ENCODE results near the gene MRPS11. TPM values are rescaled to one million over a fixed set of nuclear protein-coding genes. Genes with fewer than 3 reads are reported as not detected.

The MRPS11 gene
- total and polyA plus RNA-seq, 3 experiments from 2014 or later, result 65.5 to 81.0 (median 80.1) TPM

GRCh38 chr15:88487796-88488523 lies 20.5 kb downstream of the MRPS11 start:
- H3K9me3 ChIP-seq (ENCODE audit: low read length), result no peaks in the 10 kb centered on the region
- H3K4me1 ChIP-seq (ENCODE audit: insufficient read depth, low read length), result no peaks in the 10 kb centered on the region
- POLR2A ChIA-PET, result no interaction called here
- peaks cover 0 to 2% (median 0%) of the 10 kb centered on the region in 3 donors for H3K36me3 Mint-ChIP-seq
- no peaks in the 10 kb centered on the region for H3K27me3 ChIP-seq (ENCODE audit: insufficient read depth, low read length, poor library complexity, severe bottlenecking)
- H3K9me3 Mint-ChIP-seq, result no peaks in the 10 kb centered on the region
- no peaks in the 10 kb centered on the region for H3K36me3 ChIP-seq (ENCODE audit: insufficient read depth, low read length)
- H3K27me3 Mint-ChIP-seq, result peaks cover 0 to 1% of the 10 kb centered on the region in 2 donors
- no peak for DNase-seq
- no peak overlapping the region for H3K27ac ChIP-seq (ENCODE audit: low read depth, low read length)
- no peaks in the 10 kb centered on the region for H3K4me1 Mint-ChIP-seq
- CTCF ChIA-PET, result no interaction called here
- no peak overlapping the region for H3K27ac Mint-ChIP-seq
- H3K4me3 ChIP-seq (ENCODE audit: low read length), result no peak overlapping the region
- H3K4me3 Mint-ChIP-seq, result no peak overlapping the region

GRCh38 chr15:88489321-88489720 lies 21.8 kb downstream of the MRPS11 start:
- CTCF ChIA-PET, result no interaction called here
- no peak for DNase-seq

GRCh38 chr15:88490036-88490435 lies 22.5 kb downstream of the MRPS11 start:
- Mint-ChIP-seq H3K27me3 (peaks cover 0 to 1% of the 10 kb centered on the region in 2 donors), H3K27ac (peak overlapping the region in 1 of 8 donors; percentile 73), H3K4me1 (no peaks in the 10 kb centered on the region), H3K9me3 (no peaks in the 10 kb centered on the region), H3K4me3 (no peak overlapping the region), H3K36me3 (peaks cover 0 to 4% (median 3%) of the 10 kb centered on the region in 3 donors)
- no peak overlapping the region for H3K4me3 ChIP-seq (ENCODE audit: low read length)
- no peaks in the 10 kb centered on the region for H3K9me3 ChIP-seq (ENCODE audit: low read length)
- CTCF ChIA-PET, result no interaction called here
- no peak for DNase-seq
- no peaks in the 10 kb centered on the region for H3K4me1 ChIP-seq (ENCODE audit: insufficient read depth, low read length)
- H3K27me3 ChIP-seq (ENCODE audit: insufficient read depth, low read length, poor library complexity, severe bottlenecking), result no peaks in the 10 kb centered on the region
- no peak overlapping the region for H3K27ac ChIP-seq (ENCODE audit: low read depth, low read length)
- POLR2A ChIA-PET, result interaction anchor here (1.1 kb wide), 1 partner anchor 9 kb away, joined by 3 read pairs; no protein-coding TSS in a partner anchor
- no peaks in the 10 kb centered on the region for H3K36me3 ChIP-seq (ENCODE audit: insufficient read depth, low read length)

More at GRCh38 chr15:88489321-88489720, 21.8 kb downstream of the MRPS11 start:
- Histone ChIP-seq H3K27ac (ENCODE audit: low read depth, low read length) (no peak overlapping the region), H3K36me3 (ENCODE audit: insufficient read depth, low read length) (no peaks in the 10 kb centered on the region), H3K9me3 (ENCODE audit: low read length) (no peaks in the 10 kb centered on the region), H3K4me1 (ENCODE audit: insufficient read depth, low read length) (no peaks in the 10 kb centered on the region), H3K4me3 (ENCODE audit: low read length) (no peak overlapping the region), H3K27me3 (ENCODE audit: insufficient read depth, low read length, poor library complexity, severe bottlenecking) (no peaks in the 10 kb centered on the region)
- Mint-ChIP-seq H3K27ac (no peak overlapping the region), H3K9me3 (no peaks in the 10 kb centered on the region), H3K36me3 (peaks cover 0 to 3% (median 2%) of the 10 kb centered on the region in 3 donors), H3K4me3 (no peak overlapping the region), H3K4me1 (no peaks in the 10 kb centered on the region), H3K27me3 (peaks cover 0 to 1% of the 10 kb centered on the region in 2 donors)
- POLR2A ChIA-PET, result interaction anchor here (1.1 kb wide), 1 partner anchor 10 kb away, joined by 3 read pairs; no protein-coding TSS in a partner anchor

- H3K36me3 Mint-ChIP-seq, result peaks cover 0 to 4% (median 3%) of the 10 kb centered on the region in 3 donors
- H3K9me3 Mint-ChIP-seq, result no peaks in the 10 kb centered on the region
- Histone ChIP-seq H3K4me1 (ENCODE audit: insufficient read depth, low read length) (no peaks in the 10 kb centered on the region), H3K36me3 (ENCODE audit: insufficient read depth, low read length) (no peaks in the 10 kb centered on the region), H3K4me3 (ENCODE audit: low read length) (no peak overlapping the region), H3K27ac (ENCODE audit: low read depth, low read length) (no peak overlapping the region), H3K27me3 (ENCODE audit: insufficient read depth, low read length, poor library complexity, severe bottlenecking) (no peaks in the 10 kb centered on the region), H3K9me3 (ENCODE audit: low read length) (no peaks in the 10 kb centered on the region)
- H3K27me3 Mint-ChIP-seq, result peaks cover 0 to 1% of the 10 kb centered on the region in 2 donors
- peak overlapping the region in 1 of 8 donors; percentile 54 for H3K27ac Mint-ChIP-seq
- POLR2A ChIA-PET, result no interaction called here
- H3K4me1 Mint-ChIP-seq, result no peaks in the 10 kb centered on the region
- DNase-seq, result no peak
- CTCF ChIA-PET, result no interaction called here
- H3K4me3 Mint-ChIP-seq, result no peak overlapping the region
These were observed 23.6 kb downstream of the MRPS11 start for GRCh38 chr15:88491158-88491557.

- Histone ChIP-seq H3K36me3 (ENCODE audit: insufficient read depth, low read length) (no peaks in the 10 kb centered on the region), H3K9me3 (ENCODE audit: low read length) (no peaks in the 10 kb centered on the region), H3K4me1 (ENCODE audit: insufficient read depth, low read length) (no peaks in the 10 kb centered on the region), H3K4me3 (ENCODE audit: low read length) (no peak overlapping the region), H3K27me3 (ENCODE audit: insufficient read depth, low read length, poor library complexity, severe bottlenecking) (no peaks in the 10 kb centered on the region), H3K27ac (ENCODE audit: low read depth, low read length) (no peak overlapping the region)
- Mint-ChIP-seq H3K4me3 (no peak overlapping the region), H3K4me1 (no peaks in the 10 kb centered on the region), H3K27ac (no peak overlapping the region), H3K9me3 (no peaks in the 10 kb centered on the region), H3K27me3 (peaks cover 0 to 1% of the 10 kb centered on the region in 2 donors), H3K36me3 (peaks cover 0 to 10% (median 6%) of the 10 kb centered on the region in 3 donors)
- ChIA-PET CTCF (no interaction called here), POLR2A (interaction anchor here (0.7 kb wide), 1 partner anchor 227 kb away, joined by 5 read pairs; no protein-coding TSS in a partner anchor)
- DNase-seq, result no peak
These were observed 26.3 kb downstream of the MRPS11 start for GRCh38 chr15:88493844-88494243.

GRCh38 chr15:88497109-88497765 lies 29.7 kb downstream of the MRPS11 start:
- Mint-ChIP-seq H3K4me1 (no peaks in the 10 kb centered on the region), H3K9me3 (no peaks in the 10 kb centered on the region), H3K4me3 (no peak overlapping the region), H3K36me3 (peaks cover 0 to 11% (median 7%) of the 10 kb centered on the region in 3 donors), H3K27ac (peak overlapping the region in 1 of 8 donors; percentile 85), H3K27me3 (no peaks in the 10 kb centered on the region)
- CTCF ChIA-PET, result no interaction called here
- no peak overlapping the region for H3K4me3 ChIP-seq (ENCODE audit: low read length)
- H3K27me3 ChIP-seq (ENCODE audit: insufficient read depth, low read length, poor library complexity, severe bottlenecking), result no peaks in the 10 kb centered on the region
- H3K4me1 ChIP-seq (ENCODE audit: insufficient read depth, low read length), result no peaks in the 10 kb centered on the region
- DNase-seq, result no peak
- no peak overlapping the region for H3K27ac ChIP-seq (ENCODE audit: low read depth, low read length)
- POLR2A ChIA-PET, result no interaction called here
- H3K36me3 ChIP-seq (ENCODE audit: insufficient read depth, low read length), result no peaks in the 10 kb centered on the region
- no peaks in the 10 kb centered on the region for H3K9me3 ChIP-seq (ENCODE audit: low read length)

GRCh38 chr15:88498996-88499395 lies 31.5 kb downstream of the MRPS11 start:
- no peak for DNase-seq
- H3K4me3 Mint-ChIP-seq, result no peak overlapping the region
- H3K36me3 Mint-ChIP-seq, result peaks cover 0 to 17% (median 9%) of the 10 kb centered on the region in 3 donors
- Histone ChIP-seq H3K9me3 (ENCODE audit: low read length) (no peaks in the 10 kb centered on the region), H3K27ac (ENCODE audit: low read depth, low read length) (no peak overlapping the region), H3K36me3 (ENCODE audit: insufficient read depth, low read length) (no peaks in the 10 kb centered on the region), H3K4me3 (ENCODE audit: low read length) (no peak overlapping the region), H3K27me3 (ENCODE audit: insufficient read depth, low read length, poor library complexity, severe bottlenecking) (no peaks in the 10 kb centered on the region), H3K4me1 (ENCODE audit: insufficient read depth, low read length) (no peaks in the 10 kb centered on the region)
- H3K27ac Mint-ChIP-seq, result no peak overlapping the region
- no peaks in the 10 kb centered on the region for H3K4me1 Mint-ChIP-seq
- H3K27me3 Mint-ChIP-seq, result no peaks in the 10 kb centered on the region
- POLR2A ChIA-PET, result interaction anchor here (1.3 kb wide), 1 partner anchor 10 kb away, joined by 3 read pairs; no protein-coding TSS in a partner anchor
- CTCF ChIA-PET, result no interaction called here
- no peaks in the 10 kb centered on the region for H3K9me3 Mint-ChIP-seq

GRCh38 chr15:88504445-88504844 lies 36.9 kb downstream of the MRPS11 start:
- ChIA-PET POLR2A (no interaction called here), CTCF (no interaction called here)
- Mint-ChIP-seq H3K4me3 (peak overlapping the region in 1 of 7 donors; percentile 65), H3K4me1 (no peaks in the 10 kb centered on the region), H3K9me3 (no peaks in the 10 kb centered on the region), H3K36me3 (peaks cover 5 to 46% (median 24%) of the 10 kb centered on the region in 3 donors), H3K27me3 (no peaks in the 10 kb centered on the region), H3K27ac (peak overlapping the region in 1 of 8 donors; percentile 38)
- peaks cover 5% of the 10 kb centered on the region for H3K36me3 ChIP-seq (ENCODE audit: insufficient read depth, low read length)
- H3K9me3 ChIP-seq (ENCODE audit: low read length), result no peaks in the 10 kb centered on the region
- H3K27me3 ChIP-seq (ENCODE audit: insufficient read depth, low read length, poor library complexity, severe bottlenecking), result no peaks in the 10 kb centered on the region
- no peak overlapping the region for H3K4me3 ChIP-seq (ENCODE audit: low read length)
- H3K27ac ChIP-seq (ENCODE audit: low read depth, low read length), result no peak overlapping the region
- H3K4me1 ChIP-seq (ENCODE audit: insufficient read depth, low read length), result no peaks in the 10 kb centered on the region
- DNase-seq, result no peak
